Measurements from ENCODE around the gene MXRA8. TPM values are rescaled to one million over a fixed set of nuclear protein-coding genes. Genes with fewer than 3 reads are reported as not detected.

Gene MXRA8
- total RNA-seq, 1 experiment from 2014 or later: 5.0 TPM

DNA sequence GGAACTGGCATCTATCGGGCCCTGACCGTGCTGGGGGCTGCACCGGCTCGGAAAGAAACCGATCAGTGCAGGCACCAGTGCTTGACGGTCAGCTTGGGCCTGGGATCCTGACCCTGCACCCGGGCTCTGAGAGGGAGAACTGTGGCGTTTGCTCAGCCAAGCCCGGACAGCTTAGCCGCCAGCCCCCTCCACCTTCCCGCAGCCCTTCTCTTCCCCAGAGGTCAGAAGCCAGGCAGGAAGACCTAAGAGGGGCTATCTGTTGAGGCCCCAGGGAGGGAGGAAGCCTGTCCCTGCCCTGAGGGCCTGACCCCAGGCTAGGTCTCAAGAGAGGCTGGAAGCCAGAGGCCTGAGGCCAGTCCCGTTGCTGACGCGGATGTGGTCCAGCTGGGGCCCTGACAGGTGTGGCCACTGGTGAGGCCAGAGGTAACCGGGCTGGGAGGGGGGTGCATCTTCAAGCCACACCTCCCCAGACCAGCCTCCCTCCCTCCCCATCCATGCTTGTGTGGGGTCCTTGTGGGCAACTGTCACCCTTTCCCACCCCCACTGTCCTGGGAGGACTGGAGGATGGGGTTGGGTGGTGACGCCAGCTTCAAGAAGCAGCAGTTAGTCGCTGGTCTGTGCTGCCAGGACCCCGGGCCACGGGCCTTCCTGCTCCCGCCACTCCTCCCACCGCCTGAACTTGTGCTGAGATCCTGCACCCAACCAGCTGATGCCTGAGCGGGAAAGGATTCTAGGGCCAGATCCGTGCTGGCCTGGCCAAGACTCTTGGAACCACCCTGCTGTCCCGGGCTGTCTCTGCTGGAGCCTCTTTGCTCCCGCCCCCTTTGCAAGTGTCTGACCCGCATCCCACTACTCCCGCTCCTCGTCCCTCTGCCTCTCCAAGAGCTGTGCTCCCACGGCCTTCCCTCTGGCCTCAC is 6.6 kb downstream of the MXRA8 start:
- Mint-ChIP-seq H3K4me3 (ENCODE audit: unreplicated experiment) (peak overlapping the region; percentile 51), H3K9me3 (ENCODE audit: unreplicated experiment) (no peaks in the 10 kb centered on the region), H3K36me3 (ENCODE audit: insufficient read depth, unreplicated experiment) (peaks cover 18% of the 10 kb centered on the region), H3K4me1 (ENCODE audit: low read depth, unreplicated experiment) (no peaks in the 10 kb centered on the region), H3K27me3 (ENCODE audit: insufficient read depth, unreplicated experiment) (no peaks in the 10 kb centered on the region), H3K27ac (ENCODE audit: unreplicated experiment) (no peak overlapping the region)
- no TSS peak for BruUV-seq (replicated peaks)
- Histone ChIP-seq H3K27me3 (replicated peaks; ENCODE audit: control insufficient read depth, insufficient read depth, low read length) (no peaks in the 10 kb centered on the region), H3K36me3 (ENCODE audit: control insufficient read depth, insufficient read depth, low read length) (no peaks in the 10 kb centered on the region), H3K9me3 (no peaks in the 10 kb centered on the region), H3K4me3 (ENCODE audit: low read depth, low read length) (no peak overlapping the region), H3K4me1 (peaks cover 18% of the 10 kb centered on the region)
- TF ChIP-seq, protein P1, sequence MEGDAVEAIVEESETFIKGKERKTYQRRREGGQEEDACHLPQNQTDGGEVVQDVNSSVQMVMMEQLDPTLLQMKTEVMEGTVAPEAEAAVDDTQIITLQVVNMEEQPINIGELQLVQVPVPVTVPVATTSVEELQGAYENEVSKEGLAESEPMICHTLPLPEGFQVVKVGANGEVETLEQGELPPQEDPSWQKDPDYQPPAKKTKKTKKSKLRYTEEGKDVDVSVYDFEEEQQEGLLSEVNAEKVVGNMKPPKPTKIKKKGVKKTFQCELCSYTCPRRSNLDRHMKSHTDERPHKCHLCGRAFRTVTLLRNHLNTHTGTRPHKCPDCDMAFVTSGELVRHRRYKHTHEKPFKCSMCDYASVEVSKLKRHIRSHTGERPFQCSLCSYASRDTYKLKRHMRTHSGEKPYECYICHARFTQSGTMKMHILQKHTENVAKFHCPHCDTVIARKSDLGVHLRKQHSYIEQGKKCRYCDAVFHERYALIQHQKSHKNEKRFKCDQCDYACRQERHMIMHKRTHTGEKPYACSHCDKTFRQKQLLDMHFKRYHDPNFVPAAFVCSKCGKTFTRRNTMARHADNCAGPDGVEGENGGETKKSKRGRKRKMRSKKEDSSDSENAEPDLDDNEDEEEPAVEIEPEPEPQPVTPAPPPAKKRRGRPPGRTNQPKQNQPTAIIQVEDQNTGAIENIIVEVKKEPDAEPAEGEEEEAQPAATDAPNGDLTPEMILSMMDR (IDR thresholded peaks at IDR 0.05; ENCODE audit: insufficient read depth in 1 of 2, low read depth in 1 of 2, low read length in 1 of 2, severe bottlenecking in 1 of 2, unreplicated experiment in 1 of 2): no peak
- CTCF ChIA-PET: no interaction called here
- intact Hi-C loops (cut with micrococcal nuclease; ENCODE audit: unreplicated experiment): no loop called here
- no peak for DNase-seq
- POLR2A ChIA-PET: no interaction called here

DNA sequence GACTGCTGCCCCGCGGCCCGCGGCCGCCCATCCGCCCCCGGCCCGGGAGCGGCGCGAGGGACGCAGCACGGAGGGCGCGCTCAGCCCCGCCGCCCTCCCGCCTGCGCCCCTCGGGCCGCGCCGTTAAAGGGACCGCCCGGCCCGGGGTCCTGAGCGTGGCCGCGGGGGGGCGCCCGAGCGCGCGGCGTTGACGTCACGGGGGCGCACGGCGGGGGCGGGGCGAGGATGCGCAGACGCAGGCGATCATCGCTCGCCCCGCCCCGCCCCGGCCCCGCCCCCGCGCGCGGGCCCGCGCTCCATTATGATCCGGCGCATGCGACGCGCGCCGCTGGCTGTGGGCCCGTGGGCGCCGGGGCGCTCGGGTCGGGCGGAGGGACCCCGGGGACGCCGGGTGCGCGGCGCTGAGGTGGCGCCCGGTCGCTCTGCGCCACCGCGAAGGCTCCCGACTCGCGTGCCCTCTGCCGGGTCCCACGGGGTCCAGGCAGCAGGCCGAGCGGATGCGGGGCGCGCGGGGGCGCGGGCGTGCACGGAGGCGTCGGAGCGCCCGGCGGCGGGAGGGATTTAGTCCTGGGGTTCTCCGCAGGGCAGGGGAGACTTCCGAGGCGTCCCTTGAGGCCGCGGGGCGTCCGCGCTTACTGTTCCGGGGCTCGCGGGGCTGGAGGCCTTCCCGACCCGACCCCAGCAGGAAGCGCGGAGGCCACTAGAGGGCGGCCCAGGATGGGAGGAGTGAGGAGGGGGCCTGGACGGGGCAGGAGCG is 8.9 kb downstream of the MXRA8 start, which contains the start of gene DVL1:
Gene DVL1, minus strand, starts transcription at position 163 of the 757 bp plus-strand sequence. CDS start 353 bp downstream, outside the sequence.
- Mint-ChIP-seq H3K27ac (ENCODE audit: unreplicated experiment) (no peak within 1 kb of the TSS), H3K9me3 (ENCODE audit: unreplicated experiment) (no peaks in the 10 kb centered on the region), H3K27me3 (ENCODE audit: insufficient read depth, unreplicated experiment) (no peaks in the 10 kb centered on the region), H3K4me1 (ENCODE audit: low read depth, unreplicated experiment) (no peaks in the 10 kb centered on the region), H3K36me3 (ENCODE audit: insufficient read depth, unreplicated experiment) (peaks cover 13% of the 10 kb centered on the region), H3K4me3 (ENCODE audit: unreplicated experiment) (peak within 1 kb of the TSS; percentile 70)
- ChIA-PET POLR2A (no interaction called here), CTCF (interaction anchor here (1.3 kb wide), 1 partner anchor 26 kb away, joined by 4 read pairs; no protein-coding TSS in a partner anchor)
- Histone ChIP-seq H3K27me3 (replicated peaks; ENCODE audit: control insufficient read depth, insufficient read depth, low read length) (no peaks in the 10 kb centered on the region), H3K4me1 (peaks cover 22% of the 10 kb centered on the region), H3K9me3 (no peaks in the 10 kb centered on the region), H3K36me3 (ENCODE audit: control insufficient read depth, insufficient read depth, low read length) (no peaks in the 10 kb centered on the region; the same call in 1 of the 2 replicates), H3K4me3 (ENCODE audit: low read depth, low read length) (peak within 1 kb of the TSS; percentile 79)
- TF ChIP-seq, protein P1 (IDR thresholded peaks at IDR 0.05; ENCODE audit: insufficient read depth in 1 of 2, low read depth in 1 of 2, low read length in 1 of 2, severe bottlenecking in 1 of 2, unreplicated experiment in 1 of 2): peak; percentile 34 to 54
- peak; percentile 73 to 77 for DNase-seq
- intact Hi-C loops (cut with micrococcal nuclease; ENCODE audit: unreplicated experiment): loop anchor here (10.0 kb wide), 1 partner anchor 155 kb away; no protein-coding TSS in a partner anchor
- no TSS peak for BruUV-seq (replicated peaks)
